HEK293 (cell line): ENCODE results near the gene OR1F1.

Experiments
- HOXC10 ChIP-seq: sonication (generic); formaldehyde crosslinking; IDR thresholded peaks from 2 replicates; pipeline ENCODE4 v1.8.1; 2023; ENCODE audit warnings: mild to moderate bottlenecking, missing genetic modification reagents
- KLF7 ChIP-seq: fragments of 450-650 bp; formaldehyde crosslinking; IDR thresholded peaks from 2 replicates; pipeline ENCODE4 v1.5.1; 2016; ENCODE audit warnings: missing biosample characterization, missing genetic modification characterization, borderline replicate concordance
- MEIS1 ChIP-seq: sonication (generic); formaldehyde crosslinking; IDR thresholded peaks from 2 replicates; pipeline ENCODE4 v1.8.1; 2022; ENCODE audit warnings: missing genetic modification reagents, mild to moderate bottlenecking, borderline replicate concordance
- OSR2 ChIP-seq: fragments of 450-650 bp; formaldehyde crosslinking; IDR thresholded peaks from 2 replicates; pipeline ENCODE4 v1.5.1; 2016; ENCODE audit warnings: missing biosample characterization, missing genetic modification characterization
- PRDM10 ChIP-seq: fragments of 450-650 bp; formaldehyde crosslinking; IDR thresholded peaks from 2 replicates; pipeline ENCODE4 v1.5.1; 2016; ENCODE audit warnings: missing biosample characterization, missing genetic modification characterization
- SALL2 ChIP-seq: fragments of 450-650 bp; formaldehyde crosslinking; IDR thresholded peaks from 2 replicates; pipeline ENCODE4 v1.5.0; 2017; ENCODE audit warnings: missing biosample characterization, mild to moderate bottlenecking, missing genetic modification characterization, borderline replicate concordance
- SP7 ChIP-seq: fragments of 450-650 bp; formaldehyde crosslinking; IDR thresholded peaks from 2 replicates; pipeline ENCODE4 v1.5.1; 2016; ENCODE audit warnings: missing biosample characterization, missing genetic modification characterization
- TCF7L2 ChIP-seq: IDR thresholded peaks from 2 replicates; pipeline ENCODE4 v1.6.1; 2011; ENCODE audit warnings: low read depth, mild to moderate bottlenecking, inconsistent platforms, low read length, moderate library complexity, borderline replicate concordance
- ZBTB21 ChIP-seq: fragments of 450-650 bp; formaldehyde crosslinking; IDR thresholded peaks from 2 replicates; pipeline ENCODE4 v1.5.1; 2017; ENCODE audit warnings: missing biosample characterization, missing genetic modification characterization
- ZBTB44 ChIP-seq: fragments of 450-650 bp; IDR thresholded peaks from 2 replicates; pipeline ENCODE4 v1.5.1; 2018; ENCODE audit warnings: missing biosample characterization, mild to moderate bottlenecking, missing genetic modification characterization
- ZBTB6 ChIP-seq: fragments of 450-650 bp; formaldehyde crosslinking; IDR thresholded peaks from 2 replicates; pipeline ENCODE4 v1.5.1; 2017; ENCODE audit warnings: missing biosample characterization, missing genetic modification characterization
- ZBTB8A ChIP-seq: fragments of 450-650 bp; formaldehyde crosslinking; IDR thresholded peaks from 2 replicates; pipeline ENCODE4 v1.5.1; 2016; ENCODE audit warnings: missing biosample characterization, missing genetic modification characterization
- ZFP69B ChIP-seq: fragments of 450-650 bp; formaldehyde crosslinking; IDR thresholded peaks from 2 replicates; pipeline ENCODE4 v1.5.1; 2016; ENCODE audit warnings: missing biosample characterization, missing genetic modification characterization
- ZNF2 ChIP-seq: fragments of 450-650 bp; formaldehyde crosslinking; IDR thresholded peaks from 2 replicates; pipeline ENCODE4 v1.5.1; 2016; ENCODE audit warnings: missing biosample characterization, missing genetic modification characterization
- ZNF221 ChIP-seq: fragments of 450-650 bp; formaldehyde crosslinking; IDR thresholded peaks from 2 replicates; pipeline ENCODE4 v1.5.1; 2017; ENCODE audit warnings: missing biosample characterization, missing genetic modification characterization, borderline replicate concordance
- ZNF280D ChIP-seq: fragments of 450-650 bp; formaldehyde crosslinking; IDR thresholded peaks from 2 replicates; pipeline ENCODE4 v1.5.1; 2016; ENCODE audit warnings: missing biosample characterization, missing genetic modification characterization
- ZNF37A ChIP-seq: fragments of 450-650 bp; IDR thresholded peaks from 2 replicates; pipeline ENCODE4 v1.5.1; 2018; ENCODE audit warnings: missing biosample characterization, missing genetic modification characterization
- ZNF394 ChIP-seq: fragments of 450-650 bp; formaldehyde crosslinking; IDR thresholded peaks from 2 replicates; pipeline ENCODE4 v1.5.1; 2016; ENCODE audit warnings: missing biosample characterization, missing genetic modification characterization, mild to moderate bottlenecking, moderate library complexity, borderline replicate concordance
- ZNF48 ChIP-seq: fragments of 450-650 bp; formaldehyde crosslinking; IDR thresholded peaks from 2 replicates; pipeline ENCODE4 v1.5.1; 2016; ENCODE audit warnings: missing biosample characterization, missing genetic modification characterization
- ZNF561 ChIP-seq: fragments of 450-650 bp; IDR thresholded peaks from 2 replicates; pipeline ENCODE4 v1.5.1; 2018; ENCODE audit warnings: missing biosample characterization, missing genetic modification characterization, borderline replicate concordance
- ZNF677 ChIP-seq: fragments of 450-650 bp; IDR thresholded peaks from 2 replicates; pipeline ENCODE4 v1.5.0; 2018; ENCODE audit warnings: missing biosample characterization, mild to moderate bottlenecking, missing genetic modification characterization, moderate library complexity
- ZNF837 ChIP-seq: fragments of 450-650 bp; formaldehyde crosslinking; IDR thresholded peaks from 2 replicates; pipeline ENCODE4 v1.5.1; 2016; ENCODE audit warnings: missing biosample characterization, missing genetic modification characterization
- ZSCAN23 ChIP-seq: fragments of 450-650 bp; formaldehyde crosslinking; IDR thresholded peaks from 2 replicates; pipeline ENCODE4 v1.5.1; 2016; ENCODE audit warnings: missing biosample characterization, missing genetic modification characterization
- TF ChIP-seq, protein P1 (sequence below): fragments of 450-650 bp; formaldehyde crosslinking; IDR thresholded peaks from 2 replicates; pipeline ENCODE4 v1.5.1; 2016; ENCODE audit warnings: missing biosample characterization, missing genetic modification characterization, borderline replicate concordance
- TF ChIP-seq, protein P2 (sequence below): fragments of 450-650 bp; formaldehyde crosslinking; IDR thresholded peaks from 2 replicates; pipeline ENCODE4 v1.5.1; 2016; ENCODE audit warnings: missing biosample characterization, missing genetic modification characterization

OR1F1 gene

DNA sequence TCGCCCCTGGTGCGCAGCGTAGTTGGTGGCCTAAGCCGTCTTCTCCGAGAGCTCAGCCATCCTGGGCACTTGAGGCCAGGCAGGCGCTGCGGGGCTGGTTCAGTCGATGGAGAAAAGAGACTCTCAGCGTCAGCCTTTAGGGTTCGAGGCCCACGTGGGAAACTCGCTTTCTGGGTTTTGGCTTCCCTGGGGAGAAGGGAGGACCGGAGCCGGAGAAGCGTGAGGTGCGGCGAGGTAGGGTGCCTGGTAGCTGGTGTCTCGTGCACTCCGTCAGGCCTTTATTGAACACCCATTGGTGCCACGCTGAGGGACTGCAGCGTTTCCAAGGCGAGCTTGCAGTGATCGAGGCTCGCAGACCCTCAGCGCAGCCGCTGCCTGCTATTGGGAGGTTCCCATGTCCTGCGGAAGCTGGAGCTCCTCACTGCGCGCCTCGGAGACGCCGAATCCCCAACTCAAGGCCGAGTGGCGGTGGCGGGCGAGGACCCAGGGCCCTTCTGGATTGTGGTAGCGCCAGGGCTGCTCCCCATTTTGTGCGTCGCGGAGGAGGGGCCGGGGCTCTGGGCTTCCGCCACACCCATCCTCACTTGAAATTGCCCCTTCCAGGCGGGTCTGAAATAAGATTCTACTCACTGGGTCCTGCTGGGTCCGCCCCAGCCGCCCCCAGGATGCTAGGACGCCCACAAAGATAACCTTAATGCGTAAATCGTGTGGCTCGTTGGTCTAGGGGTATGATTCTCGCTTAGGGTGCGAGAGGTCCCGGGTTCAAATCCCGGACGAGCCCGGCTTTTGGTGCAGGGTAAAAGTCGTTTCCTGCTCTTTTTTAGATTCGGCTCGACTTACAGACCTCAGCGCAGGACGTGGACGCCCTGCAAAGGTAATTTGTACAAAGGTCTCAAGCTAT is 1.2 kb downstream of the OR1F1 start (continued):
- TF ChIP-seq, protein P1, sequence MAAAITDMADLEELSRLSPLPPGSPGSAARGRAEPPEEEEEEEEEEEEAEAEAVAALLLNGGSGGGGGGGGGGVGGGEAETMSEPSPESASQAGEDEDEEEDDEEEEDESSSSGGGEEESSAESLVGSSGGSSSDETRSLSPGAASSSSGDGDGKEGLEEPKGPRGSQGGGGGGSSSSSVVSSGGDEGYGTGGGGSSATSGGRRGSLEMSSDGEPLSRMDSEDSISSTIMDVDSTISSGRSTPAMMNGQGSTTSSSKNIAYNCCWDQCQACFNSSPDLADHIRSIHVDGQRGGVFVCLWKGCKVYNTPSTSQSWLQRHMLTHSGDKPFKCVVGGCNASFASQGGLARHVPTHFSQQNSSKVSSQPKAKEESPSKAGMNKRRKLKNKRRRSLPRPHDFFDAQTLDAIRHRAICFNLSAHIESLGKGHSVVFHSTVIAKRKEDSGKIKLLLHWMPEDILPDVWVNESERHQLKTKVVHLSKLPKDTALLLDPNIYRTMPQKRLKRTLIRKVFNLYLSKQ (tag by site-specific recombination) = no peak
- TF ChIP-seq MEIS1 (no peak), TCF7L2 (no peak), HOXC10 (no peak), SALL2 (no peak), ZNF394 (tag by site-specific recombination) (peak; percentile 74; the same call in 1 of the 2 replicates), ZFP69B (peak; percentile 54), ZNF221 (tag by site-specific recombination) (0 out of 2 replicates have a peak, but pooled peaks have one; percentile 40), SP7 (tag by site-specific recombination) (peak; percentile 85), OSR2 (tag by site-specific recombination) (no peak; the same call in 1 of the 2 replicates), ZBTB6 (peak; percentile 78), ZBTB21 (tag by site-specific recombination) (peak; percentile 44; the same call in 1 of the 2 replicates), ZBTB8A (tag by site-specific recombination) (peak; percentile 86), ZNF2 (tag by site-specific recombination) (peak; percentile 14; the same call in 1 of the 2 replicates), KLF7 (peak; percentile 64; the same call in 1 of the 2 replicates), ZNF280D (tag by site-specific recombination) (no peak), ZNF561 (tag by site-specific recombination) (peak; percentile 94), ZSCAN23 (tag by site-specific recombination) (peak; percentile 66; the same call in 1 of the 2 replicates), ZBTB44 (tag by site-specific recombination) (peak; percentile 81; the same call in 1 of the 2 replicates), ZNF837 (tag by site-specific recombination) (0 out of 2 replicates have a peak, but pooled peaks have one; percentile 9), ZNF37A (tag by site-specific recombination) (peak; percentile 61; the same call in 1 of the 2 replicates), ZNF677 (tag by site-specific recombination) (peak; percentile 10; the same call in 1 of the 2 replicates), PRDM10 (tag by site-specific recombination) (peak; percentile 86), ZNF48 (tag by site-specific recombination) (no peak)
- TF ChIP-seq, protein P2, sequence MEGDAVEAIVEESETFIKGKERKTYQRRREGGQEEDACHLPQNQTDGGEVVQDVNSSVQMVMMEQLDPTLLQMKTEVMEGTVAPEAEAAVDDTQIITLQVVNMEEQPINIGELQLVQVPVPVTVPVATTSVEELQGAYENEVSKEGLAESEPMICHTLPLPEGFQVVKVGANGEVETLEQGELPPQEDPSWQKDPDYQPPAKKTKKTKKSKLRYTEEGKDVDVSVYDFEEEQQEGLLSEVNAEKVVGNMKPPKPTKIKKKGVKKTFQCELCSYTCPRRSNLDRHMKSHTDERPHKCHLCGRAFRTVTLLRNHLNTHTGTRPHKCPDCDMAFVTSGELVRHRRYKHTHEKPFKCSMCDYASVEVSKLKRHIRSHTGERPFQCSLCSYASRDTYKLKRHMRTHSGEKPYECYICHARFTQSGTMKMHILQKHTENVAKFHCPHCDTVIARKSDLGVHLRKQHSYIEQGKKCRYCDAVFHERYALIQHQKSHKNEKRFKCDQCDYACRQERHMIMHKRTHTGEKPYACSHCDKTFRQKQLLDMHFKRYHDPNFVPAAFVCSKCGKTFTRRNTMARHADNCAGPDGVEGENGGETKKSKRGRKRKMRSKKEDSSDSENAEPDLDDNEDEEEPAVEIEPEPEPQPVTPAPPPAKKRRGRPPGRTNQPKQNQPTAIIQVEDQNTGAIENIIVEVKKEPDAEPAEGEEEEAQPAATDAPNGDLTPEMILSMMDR (tag by site-specific recombination) = 0 out of 2 replicates have a peak, but pooled peaks have one; percentile 56
